PC-3 (cell line): Measurements from ENCODE around the gene TOLLIP. TPM values are rescaled to one million over a fixed set of nuclear protein-coding genes. Genes with fewer than 3 reads are reported as not detected.

Experiments used
- ATAC-seq: fragments of 200-7000 bp; cut with Tn5 transposase; 2 replicates; pipeline ENCODE4 v1.9.1; 2020; ENCODE audit warnings: mild to moderate bottlenecking, moderate library complexity
- BruUV-seq: library from RNA; stranded (reverse); fragments of 400-500 nt; replicated peaks from 2 replicates; lab custom pipeline; 2021; lab: Mats Ljungman, UMichigan
- CTCF ChIA-PET: fragments of 300-600 bp; sonication (Branson Sonifier 250); formaldehyde crosslinking; loops from one replicate; lab custom pipeline; 2022; ENCODE audit warnings: antibody characterized with exemption; lab: Charles Lee
- POLR2A ChIA-PET: fragments of 300-600 bp; sonication (Branson Sonifier 250); formaldehyde crosslinking; loops from one replicate; lab custom pipeline; 2022; ENCODE audit warnings: antibody characterized with exemption; ENCODE audit not compliant: unreplicated experiment; lab: Charles Lee
- DNase-seq: peaks from one replicate; pipeline ENCODE4 v3.0.0-alpha.2; 2015
- H2AFZ ChIP-seq: fragments of 300-600 bp; sonication (generic); 2 replicates; pipeline ENCODE4 v1.6.0; 2016; ENCODE audit warnings: antibody characterized with exemption, low read length
- H3F3A ChIP-seq: fragments of 300-600 bp; sonication (generic); one replicate; pipeline ENCODE4 v1.6.0; 2017; ENCODE audit warnings: antibody characterized with exemption, low read length, control low read depth, mild to moderate bottlenecking; ENCODE audit not compliant: unreplicated experiment
- H3K27ac ChIP-seq: fragments of 300-600 bp; sonication (generic); 2 replicates; pipeline ENCODE4 v1.5.1; 2016; ENCODE audit warnings: mild to moderate bottlenecking, low read length
- H3K27me3 ChIP-seq: fragments of 300-600 bp; sonication (generic); 2 replicates; pipeline ENCODE4 v1.6.1; 2016; ENCODE audit warnings: low read length, mixed read lengths
- H3K36me3 ChIP-seq: fragments of 300-600 bp; sonication (generic); 2 replicates; pipeline ENCODE4 v1.6.1; 2016; ENCODE audit warnings: low read depth, mixed run types, low read length, mixed read lengths
- H3K4me1 ChIP-seq: fragments of 300-600 bp; sonication (generic); 2 replicates; pipeline ENCODE4 v1.5.1; 2016; ENCODE audit warnings: low read length; ENCODE audit not compliant: insufficient read depth
- H3K4me2 ChIP-seq: fragments of 300-600 bp; sonication (generic); 2 replicates; pipeline ENCODE4 v1.6.0; 2016; ENCODE audit warnings: low read length
- H3K4me3 ChIP-seq: fragments of 300-600 bp; sonication (generic); 2 replicates; pipeline ENCODE4 v1.5.1; 2016; ENCODE audit warnings: mild to moderate bottlenecking, low read length, mixed read lengths
- H3K79me2 ChIP-seq: fragments of 300-600 bp; sonication (generic); 2 replicates; pipeline ENCODE4 v1.6.1; 2017; ENCODE audit warnings: low read length, mixed read lengths
- H3K9ac ChIP-seq: fragments of 300-600 bp; sonication (generic); 2 replicates; pipeline ENCODE4 v1.6.0; 2016; ENCODE audit warnings: mild to moderate bottlenecking, low read length
- H3K9me2 ChIP-seq: fragments of 300-600 bp; sonication (generic); replicated peaks from 2 replicates; pipeline ENCODE4 v1.6.1; 2016; ENCODE audit warnings: mixed run types, low read length, mixed read lengths
- H3K9me3 ChIP-seq: fragments of 300-600 bp; sonication (generic); 2 replicates; pipeline ENCODE4 v1.6.1; 2016; ENCODE audit warnings: low read length, mixed read lengths
- H4K20me1 ChIP-seq: fragments of 300-600 bp; sonication (generic); 2 replicates; pipeline ENCODE4 v1.6.1; 2016; ENCODE audit warnings: low read length, mixed read lengths
- CTCF ChIP-seq: fragments of 300-600 bp; sonication (generic); conservative IDR thresholded peaks from 2 replicates; pipeline ENCODE4 v1.5.1; 2017; ENCODE audit warnings: antibody characterized with exemption, low read depth, mild to moderate bottlenecking, low read length
- EZH2 ChIP-seq: fragments of 300-600 bp; sonication (generic); IDR thresholded peaks from one replicate; pipeline ENCODE4 v1.6.1; 2017; ENCODE audit warnings: antibody characterized with exemption, mild to moderate bottlenecking, low read length; ENCODE audit not compliant: unreplicated experiment
- EZH2phosphoT487 ChIP-seq: fragments of 300-600 bp; sonication (generic); IDR thresholded peaks from 2 replicates; pipeline ENCODE4 v1.6.1; 2018; ENCODE audit warnings: mild to moderate bottlenecking, antibody characterized with exemption, low read length, borderline replicate concordance
- intact Hi-C: fragments of 100-400 bp; cut with micrococcal nuclease; formaldehyde crosslinking; loops from 2 replicates; pipeline ENCODE4 v1.9.0; 2023
- total RNA-seq: library from RNA; depleted of rRNA; stranded (reverse); fragments of >200 nt; gene quantifications from 2 replicates; pipeline ENCODE4 v1.2.3, GENCODE V29; 2014

Gene TOLLIP
- total RNA-seq, 1 experiment from 2014 or later = 43.2 TPM

- Histone ChIP-seq H3K36me3 (no peaks in the 10 kb centered on the region; the same call in 1 of the 2 replicates), H3F3A (no peaks in the 10 kb centered on the region), H3K27ac (no peak overlapping the region), H3K9me3 (no peaks in the 10 kb centered on the region), H4K20me1 (peaks cover 6% of the 10 kb centered on the region; the same call in 1 of the 2 replicates), H3K4me2 (no peak overlapping the region), H3K27me3 (no peaks in the 10 kb centered on the region), H3K79me2 (peaks cover 86% of the 10 kb centered on the region), H3K4me1 (peaks cover 18% of the 10 kb centered on the region), H3K4me3 (no peak overlapping the region), H3K9me2 (no peaks in the 10 kb centered on the region), H3K9ac (no peak overlapping the region), H2AFZ (no peak overlapping the region)
- BruUV-seq = no TSS peak
- ChIA-PET CTCF (no interaction called here), POLR2A (no interaction called here)
- intact Hi-C loops = loop anchor here (10.0 kb wide), 1 partner anchor 85 kb away; the partner anchor contains the start of gene BRSK2
- ATAC-seq (no peak), DNase-seq (no peak)
- TF ChIP-seq CTCF = no peak
- no peak for TF ChIP-seq EZH2phosphoT487
- no peak for TF ChIP-seq EZH2
Observed at GRCh38 chr11:1300121-1300520, 9.3 kb downstream of the TOLLIP start.

GRCh38 chr11:1299621-1300020, 9.8 kb downstream of the TOLLIP start:
- H2AFZ ChIP-seq = no peak overlapping the region
- TF ChIP-seq EZH2 (no peak), CTCF (no peak), EZH2phosphoT487 (no peak)
- H3K4me2 ChIP-seq = 0 out of 2 replicates have a peak overlapping the region, but pooled peaks have one; percentile 17
- H3F3A ChIP-seq = no peaks in the 10 kb centered on the region
- POLR2A ChIA-PET = no interaction called here
- intact Hi-C loops = loop anchor here (10.0 kb wide), 1 partner anchor 85 kb away; the partner anchor contains the start of gene BRSK2
- H4K20me1 ChIP-seq = peaks cover 6% of the 10 kb centered on the region; the same call in 1 of the 2 replicates
- H3K9me3 ChIP-seq = no peaks in the 10 kb centered on the region
- no peak overlapping the region for H3K9ac ChIP-seq
- H3K4me3 ChIP-seq = no peak overlapping the region
- DNase-seq (no peak), ATAC-seq (no peak)
- H3K27me3 ChIP-seq = no peaks in the 10 kb centered on the region
- no TSS peak for BruUV-seq
- H3K79me2 ChIP-seq = peaks cover 81% of the 10 kb centered on the region
- CTCF ChIA-PET = no interaction called here
- H3K27ac ChIP-seq = no peak overlapping the region
- H3K4me1 ChIP-seq = peaks cover 18% of the 10 kb centered on the region
- no peaks in the 10 kb centered on the region; the same call in 1 of the 2 replicates for H3K36me3 ChIP-seq
- H3K9me2 ChIP-seq = no peaks in the 10 kb centered on the region
